GM12878 (cell line): Measurements from ENCODE around the gene FGF19.

Experiments used
- CTCF ChIP-seq, 3 experiments: IDR thresholded peaks in 2 of 3; conservative IDR thresholded peaks in 1 of 3; 2 replicates each; pipeline ENCODE4 v1.5.1; 2011; ENCODE audit warnings: low read depth in 3 of 3, low read length in 3 of 3, mild to moderate bottlenecking in 3 of 3, control low read depth in 2 of 3, moderate library complexity in 2 of 3, inconsistent platforms in 1 of 3, mixed read lengths in 1 of 3; ENCODE audit not compliant: control insufficient read depth in 2 of 3, insufficient read depth in 1 of 3; ENCODE audit errors: extremely low read depth in 1 of 3
- FOS ChIP-seq: IDR thresholded peaks from 3 replicates; pipeline ENCODE4 v1.6.1; 2011; ENCODE audit warnings: borderline replicate concordance; ENCODE audit not compliant: insufficient read length; ENCODE audit errors: extremely low read depth
- HDGF ChIP-seq: fragments of 450-650 bp; IDR thresholded peaks from 2 replicates; pipeline ENCODE4 v1.6.1; 2016; ENCODE audit warnings: antibody characterized with exemption
- RCOR1 ChIP-seq: conservative IDR thresholded peaks from 2 replicates; pipeline ENCODE4 v1.6.1; 2012; ENCODE audit warnings: low read depth, low read length, improper control_type of control experiment
- YY1 ChIP-seq: IDR thresholded peaks from 2 replicates; pipeline ENCODE4 v1.6.1; 2011; ENCODE audit warnings: low read depth, mild to moderate bottlenecking, low read length
- ZNF24 ChIP-seq: fragments of 450-650 bp; IDR thresholded peaks from 2 replicates; pipeline ENCODE4 v1.6.1; 2017; ENCODE audit warnings: antibody characterized with exemption, mild to moderate bottlenecking
- TF ChIP-seq, protein P1 (sequence below): IDR thresholded peaks from 2 replicates; pipeline ENCODE4 v1.6.1; 2011; ENCODE audit warnings: mild to moderate bottlenecking, low read depth, low read length, moderate library complexity; ENCODE audit not compliant: insufficient replicate concordance

- TF ChIP-seq FOS, result no peak
- no peak for TF ChIP-seq CTCF (IDR thresholded peaks at IDR 0.05 in 2 of 3, conservative IDR thresholded peaks at IDR 0.05 in 1 of 3; ENCODE audit: control insufficient read depth in 2 of 3, extremely low read depth in 1 of 3, insufficient read depth in 1 of 3, low read depth in 3 of 3, low read length in 3 of 3)
- no peak for TF ChIP-seq RCOR1
- TF ChIP-seq, protein P1, sequence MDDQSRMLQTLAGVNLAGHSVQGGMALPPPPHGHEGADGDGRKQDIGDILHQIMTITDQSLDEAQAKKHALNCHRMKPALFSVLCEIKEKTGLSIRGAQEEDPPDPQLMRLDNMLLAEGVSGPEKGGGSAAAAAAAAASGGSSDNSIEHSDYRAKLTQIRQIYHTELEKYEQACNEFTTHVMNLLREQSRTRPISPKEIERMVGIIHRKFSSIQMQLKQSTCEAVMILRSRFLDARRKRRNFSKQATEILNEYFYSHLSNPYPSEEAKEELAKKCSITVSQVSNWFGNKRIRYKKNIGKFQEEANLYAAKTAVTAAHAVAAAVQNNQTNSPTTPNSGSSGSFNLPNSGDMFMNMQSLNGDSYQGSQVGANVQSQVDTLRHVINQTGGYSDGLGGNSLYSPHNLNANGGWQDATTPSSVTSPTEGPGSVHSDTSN, result no peak
- no peak for TF ChIP-seq HDGF
- TF ChIP-seq YY1, result no peak
- no peak for TF ChIP-seq ZNF24
Measured at GRCh38 chr11:69656536-69657455, 47.0 kb downstream of the FGF19 start.
